Hepatocyte (in vitro differentiated cells): ENCODE results near the gene C2CD3. TPM values are rescaled to one million over a fixed set of nuclear protein-coding genes. Genes with fewer than 3 reads are reported as not detected.
"Not testable (repeated sequence)": the region's sequence is repeated elsewhere in the genome, so short reads cannot be mapped to it uniquely, and the experiment has no call there.

Experiments used
- DNase-seq: peaks from one replicate; pipeline ENCODE4 v3.0.0-alpha.2; 2016; ENCODE audit warnings: low spot score
- H2AFZ ChIP-seq: fragments of 200-600 bp; sonication (generic); 2 replicates; pipeline ENCODE4 v1.6.0; 2016; ENCODE audit warnings: antibody characterized with exemption, mild to moderate bottlenecking
- H3K27ac ChIP-seq: fragments of 200-600 bp; sonication (generic); 2 replicates; pipeline ENCODE4 v1.5.1; 2016; ENCODE audit warnings: mild to moderate bottlenecking
- H3K27me3 ChIP-seq: fragments of 200-600 bp; sonication (generic); 2 replicates; pipeline ENCODE4 v1.6.1; 2016
- H3K36me3 ChIP-seq: fragments of 200-600 bp; sonication (generic); replicated peaks from 2 replicates; pipeline ENCODE4 v1.5.1; 2016; ENCODE audit warnings: low read depth; ENCODE audit not compliant: insufficient read depth
- H3K4me1 ChIP-seq: fragments of 200-600 bp; sonication (generic); 2 replicates; pipeline ENCODE4 v1.5.1; 2016; ENCODE audit warnings: mild to moderate bottlenecking, moderate library complexity; ENCODE audit not compliant: insufficient read depth
- H3K4me2 ChIP-seq: fragments of 200-600 bp; sonication (generic); 2 replicates; pipeline ENCODE4 v1.6.0; 2016
- H3K4me3 ChIP-seq: fragments of 200-600 bp; sonication (generic); 2 replicates; pipeline ENCODE4 v1.5.1; 2016; ENCODE audit warnings: mild to moderate bottlenecking
- H3K79me2 ChIP-seq: fragments of 200-600 bp; sonication (generic); 2 replicates; pipeline ENCODE4 v1.6.0; 2017; ENCODE audit warnings: mild to moderate bottlenecking
- H3K9me2 ChIP-seq: fragments of 200-600 bp; sonication (generic); replicated peaks from 2 replicates; pipeline ENCODE4 v1.6.0; 2017; ENCODE audit warnings: mild to moderate bottlenecking; ENCODE audit not compliant: insufficient read depth
- H3K9me3 ChIP-seq: fragments of 200-600 bp; sonication (generic); 2 replicates; pipeline ENCODE4 v1.5.1; 2016; ENCODE audit warnings: low read depth, mild to moderate bottlenecking
- H4K20me1 ChIP-seq: fragments of 200-600 bp; sonication (generic); 2 replicates; pipeline ENCODE4 v1.6.0; 2016; ENCODE audit warnings: mild to moderate bottlenecking; ENCODE audit not compliant: insufficient read depth, poor library complexity, severe bottlenecking
- CTCF ChIP-seq: fragments of 200-600 bp; sonication (generic); IDR thresholded peaks from 2 replicates; pipeline ENCODE4 v1.5.1; 2016; ENCODE audit warnings: antibody characterized with exemption, mild to moderate bottlenecking; ENCODE audit not compliant: poor library complexity
- EZH2 ChIP-seq: fragments of 200-600 bp; sonication (generic); IDR thresholded peaks from 2 replicates; pipeline ENCODE4 v1.6.1; 2016; ENCODE audit warnings: antibody characterized with exemption, mild to moderate bottlenecking, borderline replicate concordance
- EZH2phosphoT487 ChIP-seq: fragments of 200-600 bp; sonication (generic); IDR thresholded peaks from one replicate; pipeline ENCODE4 v1.6.1; 2018; ENCODE audit warnings: antibody characterized with exemption, mild to moderate bottlenecking, low read depth, moderate library complexity; ENCODE audit not compliant: unreplicated experiment, severe bottlenecking
- WGBS: methylation state at CpG from one replicate; pipeline ENCODE4 v1.1.6; 2016; ENCODE audit warnings: low lambda C conversion rate; ENCODE audit errors: missing lambda C conversion rate; 5-methylcytosine and 5-hydroxymethylcytosine counted together
- polyA plus RNA-seq: library from polyadenylated mRNA; unstranded; fragments of >200 nt; fragmentation: Nextera tagmentation; extraction: Ambion mirVana; gene quantifications from 2 replicates; pipeline ENCODE4 v1.2.1, GENCODE V29; 2016
- total RNA-seq: library from RNA; depleted of rRNA; stranded (reverse); fragments of >200 nt; gene quantifications from 2 replicates; pipeline ENCODE4 v1.2.3, GENCODE V29; 2014

Gene C2CD3
- total and polyA plus RNA-seq, 2 experiments from 2014 or later: 9.8 to 16.3 TPM

GRCh38 chr11:74134661-74135060 is 36.1 kb downstream of the C2CD3 start:
- Histone ChIP-seq H3K4me3 (no peak overlapping the region), H3K4me1 (peaks cover 18% of the 10 kb centered on the region), H3K9me3 (no peaks in the 10 kb centered on the region), H3K4me2 (no peak overlapping the region), H3K36me3 (no peaks in the 10 kb centered on the region), H3K27ac (no peak overlapping the region), H3K27me3 (no peaks in the 10 kb centered on the region), H3K79me2 (no peaks in the 10 kb centered on the region), H4K20me1 (no peaks in the 10 kb centered on the region), H3K9me2 (no peaks in the 10 kb centered on the region), H2AFZ (no peak overlapping the region)
- WGBS: 91% methylated on average over 3 of the region's 3 CpGs
- no peak for DNase-seq
- TF ChIP-seq CTCF (no peak), EZH2phosphoT487 (no peak), EZH2 (no peak)

- H2AFZ ChIP-seq: no peak overlapping the region
- H3K36me3 ChIP-seq: no peaks in the 10 kb centered on the region
- 93% methylated on average over 3 of the region's 3 CpGs for WGBS
- H3K27me3 ChIP-seq: no peaks in the 10 kb centered on the region
- no peak for TF ChIP-seq EZH2phosphoT487
- TF ChIP-seq CTCF: no peak
- TF ChIP-seq EZH2: no peak
- H4K20me1 ChIP-seq: no peaks in the 10 kb centered on the region
- no peaks in the 10 kb centered on the region for H3K9me3 ChIP-seq
- no peak for DNase-seq
- no peak overlapping the region for H3K4me3 ChIP-seq
- peaks cover 8% of the 10 kb centered on the region for H3K4me1 ChIP-seq
- H3K27ac ChIP-seq: no peak overlapping the region
- H3K9me2 ChIP-seq: no peaks in the 10 kb centered on the region
- H3K79me2 ChIP-seq: no peaks in the 10 kb centered on the region
- H3K4me2 ChIP-seq: no peak overlapping the region
Observed at GRCh38 chr11:74133436-74133835, 37.4 kb downstream of the C2CD3 start.

- TF ChIP-seq CTCF: no peak
- TF ChIP-seq EZH2: no peak
- no peak for TF ChIP-seq EZH2phosphoT487
- Histone ChIP-seq H3K36me3 (no peaks in the 10 kb centered on the region), H4K20me1 (no peaks in the 10 kb centered on the region), H3K4me3 (no peak overlapping the region), H3K9me2 (no peaks in the 10 kb centered on the region), H3K79me2 (no peaks in the 10 kb centered on the region), H3K9me3 (no peaks in the 10 kb centered on the region), H2AFZ (no peak overlapping the region), H3K27ac (no peak overlapping the region), H3K27me3 (no peaks in the 10 kb centered on the region), H3K4me1 (peaks cover 3% of the 10 kb centered on the region), H3K4me2 (no peak overlapping the region)
- no peak for DNase-seq
- 95% methylated on average over 3 of the region's 3 CpGs for WGBS
Observed at GRCh38 chr11:74132833-74133232, 38.0 kb downstream of the C2CD3 start.

GRCh38 chr11:74129121-74129520 is 41.7 kb downstream of the C2CD3 start:
- H2AFZ ChIP-seq, H3K9me3 ChIP-seq, H3K36me3 ChIP-seq, H3K4me2 ChIP-seq, DNase-seq, H3K79me2 ChIP-seq, H3K4me1 ChIP-seq, H3K9me2 ChIP-seq, H3K4me3 ChIP-seq, H3K27me3 ChIP-seq, H3K27ac ChIP-seq, H4K20me1 ChIP-seq: not testable (repeated sequence)
- WGBS: 84% methylated on average over 6 of the region's 33 CpGs
